Measurements from ENCODE around the gene COLEC11. TPM values are rescaled to one million over a fixed set of nuclear protein-coding genes. Genes with fewer than 3 reads are reported as not detected.
A peak's percentile ranks its signal among the peaks of the same experiment; 100 is the strongest.
"Not testable (repeated sequence)": the region's sequence is repeated elsewhere in the genome, so short reads cannot be mapped to it uniquely, and the experiment has no call there.

COLEC11 gene
- total RNA-seq, result under 1 TPM; 0.23 to 0.32 TPM

- Mint-ChIP-seq H3K27ac (no peak within 1 kb of the TSS), H3K4me3 (no peak within 1 kb of the TSS), H3K9me3 (ENCODE audit: low read depth) (no peaks in the 10 kb centered on the region), H3K4me1 (peaks cover 17% of the 10 kb centered on the region), H3K27me3 (peaks cover 3% of the 10 kb centered on the region), H3K36me3 (peaks cover 2% of the 10 kb centered on the region)
- ATAC-seq, result no peak
- no peak for DNase-seq
- CTCF ChIA-PET, result no interaction called here
Measured at GRCh38 chr2:3594493-3595281, at the start of gene COLEC11. TSS of gene COLEC11 (plus strand) at chr2:3595112. CDS start at chr2:3604341, 9,229 bp downstream.

DNA sequence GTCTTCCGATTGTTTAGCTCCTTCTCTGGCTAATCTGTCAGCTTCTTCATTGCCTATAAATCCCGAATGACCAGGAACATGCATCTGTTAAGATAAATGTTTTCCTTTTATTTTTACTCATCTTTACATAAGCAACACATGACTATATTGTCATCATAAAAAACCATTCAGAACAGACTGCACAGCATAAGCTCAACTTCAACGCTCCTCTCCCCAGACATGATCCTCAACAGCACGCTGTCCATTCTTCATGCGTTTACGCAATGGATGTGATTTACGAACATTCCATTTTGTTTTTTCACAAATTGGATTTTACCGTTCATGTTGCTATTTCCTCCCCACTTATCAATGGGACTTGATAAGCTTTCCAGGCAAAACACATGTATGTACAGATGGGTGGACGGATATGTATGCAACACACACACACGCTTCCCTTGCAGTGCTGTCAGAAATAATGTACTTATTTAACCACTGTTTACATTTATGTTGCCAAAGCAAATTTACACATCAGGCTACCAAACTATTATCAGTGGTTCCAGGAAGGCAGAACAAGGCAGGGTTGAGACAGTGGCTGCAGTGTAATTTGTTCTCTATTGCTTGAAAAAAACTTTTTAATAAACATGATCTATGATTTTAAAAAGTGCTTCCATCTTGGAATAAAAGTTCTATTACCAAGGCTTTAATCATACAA lies 49.0 kb upstream of the COLEC11 start:
- CTCF ChIA-PET, result no interaction called here
- no peaks in the 10 kb centered on the region for H3K27me3 Mint-ChIP-seq
- ATAC-seq, result no peak
- H3K9me3 Mint-ChIP-seq (ENCODE audit: low read depth), result no peaks in the 10 kb centered on the region
- H3K27ac Mint-ChIP-seq, result no peak overlapping the region
- peaks cover 68% of the 10 kb centered on the region for H3K36me3 Mint-ChIP-seq
- H3K4me1 Mint-ChIP-seq, result no peaks in the 10 kb centered on the region
- no peak for DNase-seq
- no peak overlapping the region for H3K4me3 Mint-ChIP-seq

- CTCF ChIA-PET, result interaction anchor here (0.6 kb wide), 1 partner anchor 11 kb away, joined by 3 read pairs; no protein-coding TSS in a partner anchor
- Mint-ChIP-seq H3K36me3 (peaks cover 67% of the 10 kb centered on the region), H3K4me1 (no peaks in the 10 kb centered on the region), H3K27ac (peak overlapping the region; percentile 8), H3K27me3 (no peaks in the 10 kb centered on the region), H3K4me3 (no peak overlapping the region), H3K9me3 (ENCODE audit: low read depth) (no peaks in the 10 kb centered on the region)
- no peak for ATAC-seq
- DNase-seq, result no peak
Measured at GRCh38 chr2:3547915-3548314, 47.0 kb upstream of the COLEC11 start.

GRCh38 chr2:3553946-3554345 lies 41.0 kb upstream of the COLEC11 start:
- CTCF ChIA-PET, result no interaction called here
- H3K27ac Mint-ChIP-seq, result no peak overlapping the region

GRCh38 chr2:3557639-3558204 lies 37.2 kb upstream of the COLEC11 start:
- Mint-ChIP-seq H3K27ac (peak overlapping the region; percentile 96), H3K9me3 (ENCODE audit: low read depth) (no peaks in the 10 kb centered on the region), H3K4me3 (peak overlapping the region; percentile 91), H3K27me3 (no peaks in the 10 kb centered on the region), H3K4me1 (peaks cover 49% of the 10 kb centered on the region), H3K36me3 (peaks cover 35% of the 10 kb centered on the region)
- ATAC-seq (peak; percentile 40), DNase-seq (no peak)
- CTCF ChIA-PET, result interaction anchor here (0.7 to 3.1 kb wide), 8 partner anchors 16 to 485 kb away, joined by 3 to 13 read pairs (median 6); partner anchors contain the start of genes ADI1, EIPR1 and RPS7

More at GRCh38 chr2:3553946-3554345, 41.0 kb upstream of the COLEC11 start:
- H3K4me3 Mint-ChIP-seq, result no peak overlapping the region
- ATAC-seq (no peak), DNase-seq (no peak)
- H3K27me3 Mint-ChIP-seq, result no peaks in the 10 kb centered on the region
- peaks cover 34% of the 10 kb centered on the region for H3K4me1 Mint-ChIP-seq
- H3K9me3 Mint-ChIP-seq (ENCODE audit: low read depth), result no peaks in the 10 kb centered on the region
- H3K36me3 Mint-ChIP-seq, result peaks cover 56% of the 10 kb centered on the region

- peaks cover 34% of the 10 kb centered on the region for H3K36me3 Mint-ChIP-seq
- no peaks in the 10 kb centered on the region for H3K27me3 Mint-ChIP-seq
- peaks cover 56% of the 10 kb centered on the region for H3K4me1 Mint-ChIP-seq
- no peaks in the 10 kb centered on the region for H3K9me3 Mint-ChIP-seq (ENCODE audit: low read depth)
- peak within 1 kb of the TSS; percentile 91 for H3K4me3 Mint-ChIP-seq
- CTCF ChIA-PET, result interaction anchor here (0.7 to 3.1 kb wide), 7 partner anchors 15 to 485 kb away, joined by 3 to 13 read pairs (median 6); partner anchors contain the start of genes ADI1, EIPR1 and RPS7
- ATAC-seq (peak; percentile 99), DNase-seq (peak; percentile 98)
- H3K27ac Mint-ChIP-seq, result peak within 1 kb of the TSS; percentile 96
Measured at GRCh38 chr2:3558205-3559014, 36.5 kb upstream of the COLEC11 start, which contains the start of gene RNASEH1. TSS of gene RNASEH1 (minus strand) at chr2:3558333. CDS start at chr2:3558260, 73 bp downstream.

DNA sequence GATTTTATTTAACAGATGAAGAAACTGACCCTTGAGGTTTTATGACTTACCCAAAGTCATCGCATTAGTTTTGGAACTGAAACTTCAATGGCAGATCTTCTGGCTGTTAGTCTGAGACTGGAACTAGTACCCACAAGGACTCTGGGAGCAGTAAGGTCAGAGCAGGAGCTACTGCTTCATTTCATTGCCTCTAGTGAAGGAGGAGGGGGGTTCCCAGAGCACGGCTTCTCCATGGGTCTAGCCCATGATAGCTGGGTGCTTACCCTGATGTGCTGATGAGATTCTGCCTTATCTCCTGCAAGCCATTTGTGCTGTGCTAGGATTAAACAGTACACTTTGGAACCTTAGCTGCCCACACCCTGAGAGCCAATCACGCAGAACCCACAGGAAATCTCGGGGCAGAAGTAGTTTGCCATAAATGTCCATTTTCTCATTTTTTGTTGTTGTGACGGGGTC lies 31.4 kb upstream of the COLEC11 start:
- H3K9me3 Mint-ChIP-seq (ENCODE audit: low read depth), result no peaks in the 10 kb centered on the region
- CTCF ChIA-PET, result interaction anchor here (1.0 kb wide), 1 partner anchor 11 kb away, joined by 4 read pairs; no protein-coding TSS in a partner anchor

DNA sequence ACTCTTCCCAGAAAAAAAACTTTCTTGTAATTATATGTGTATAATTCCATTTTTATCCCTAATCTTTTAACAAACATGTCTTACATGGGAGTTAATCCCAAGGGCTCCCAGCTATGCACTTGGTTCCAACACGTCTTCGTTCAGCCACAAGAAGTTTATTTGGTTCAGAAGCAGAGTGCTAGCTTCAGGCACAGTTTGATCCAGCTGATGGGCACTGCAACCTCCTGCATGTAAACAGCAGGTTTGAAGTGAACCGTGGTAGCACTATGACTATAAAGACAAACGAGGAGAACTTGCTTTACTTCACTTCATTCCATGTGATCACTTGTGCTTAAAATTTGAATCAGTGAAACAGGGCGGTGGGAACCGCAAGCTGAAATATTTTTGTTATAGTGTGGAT lies 29.8 kb upstream of the COLEC11 start:
- DNase-seq (no peak), ATAC-seq (no peak)
- H3K27me3 Mint-ChIP-seq, result no peaks in the 10 kb centered on the region
- no peak overlapping the region for H3K4me3 Mint-ChIP-seq
- peaks cover 19% of the 10 kb centered on the region for H3K4me1 Mint-ChIP-seq
- peaks cover 4% of the 10 kb centered on the region for H3K36me3 Mint-ChIP-seq
- H3K9me3 Mint-ChIP-seq (ENCODE audit: low read depth), result no peaks in the 10 kb centered on the region
- CTCF ChIA-PET, result no interaction called here
- no peak overlapping the region for H3K27ac Mint-ChIP-seq

More for the DNA sequence above, 31.4 kb upstream of the COLEC11 start:
- H3K4me1 Mint-ChIP-seq, result peaks cover 29% of the 10 kb centered on the region
- H3K27me3 Mint-ChIP-seq, result no peaks in the 10 kb centered on the region
- H3K27ac Mint-ChIP-seq, result no peak overlapping the region
- H3K4me3 Mint-ChIP-seq, result no peak overlapping the region
- DNase-seq, result no peak
- ATAC-seq, result no peak
- peaks cover 7% of the 10 kb centered on the region for H3K36me3 Mint-ChIP-seq

DNA sequence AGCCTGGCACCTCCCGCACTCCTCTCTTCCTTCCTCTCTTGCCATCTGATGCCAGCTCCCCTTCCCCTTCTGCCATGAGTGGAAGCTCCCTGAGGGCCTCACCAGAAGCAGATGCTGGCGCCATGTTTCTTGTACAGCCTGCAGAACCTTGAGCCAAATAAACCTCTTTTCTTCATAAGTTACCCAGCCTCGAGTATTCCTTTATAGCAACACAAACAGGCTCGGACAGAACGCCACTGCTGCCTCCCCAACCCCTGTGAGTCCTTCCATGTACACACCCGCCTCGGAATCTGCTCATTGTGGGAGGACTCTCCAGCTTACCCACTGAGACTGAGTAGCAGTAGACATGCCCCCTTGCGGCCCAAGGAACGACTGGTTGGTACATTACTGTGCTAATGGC lies 28.1 kb upstream of the COLEC11 start:
- Mint-ChIP-seq H3K27ac (no peak overlapping the region), H3K4me1 (peaks cover 17% of the 10 kb centered on the region), H3K36me3 (peaks cover 3% of the 10 kb centered on the region), H3K4me3 (no peak overlapping the region), H3K27me3 (no peaks in the 10 kb centered on the region), H3K9me3 (ENCODE audit: low read depth) (no peaks in the 10 kb centered on the region)
- DNase-seq (no peak), ATAC-seq (no peak)
- CTCF ChIA-PET, result no interaction called here

DNA sequence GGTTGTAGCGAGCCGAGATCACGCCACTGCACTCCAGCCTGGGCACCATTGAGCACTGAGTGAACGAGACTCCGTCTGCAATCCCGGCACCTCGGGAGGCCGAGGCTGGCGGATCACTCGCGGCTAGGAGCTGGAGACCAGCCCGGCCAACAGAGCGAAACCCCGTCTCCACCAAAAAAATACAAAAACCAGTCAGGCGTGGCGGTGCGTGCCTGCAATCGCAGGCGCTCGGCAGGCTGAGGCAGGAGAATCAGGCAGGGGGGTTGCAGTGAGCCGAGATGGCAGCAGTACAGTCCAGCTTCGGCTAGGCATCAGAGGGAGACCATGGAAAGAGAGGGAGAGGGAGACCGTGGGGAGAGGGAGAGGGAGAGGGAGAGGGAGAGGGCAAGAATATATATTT lies 25.3 kb upstream of the COLEC11 start:
- DNase-seq; CTCF ChIA-PET; H3K4me1 Mint-ChIP-seq; ATAC-seq; H3K9me3 Mint-ChIP-seq (ENCODE audit: low read depth); H3K27me3 Mint-ChIP-seq; H3K27ac Mint-ChIP-seq; H3K4me3 Mint-ChIP-seq; H3K36me3 Mint-ChIP-seq: not testable (repeated sequence)

DNA sequence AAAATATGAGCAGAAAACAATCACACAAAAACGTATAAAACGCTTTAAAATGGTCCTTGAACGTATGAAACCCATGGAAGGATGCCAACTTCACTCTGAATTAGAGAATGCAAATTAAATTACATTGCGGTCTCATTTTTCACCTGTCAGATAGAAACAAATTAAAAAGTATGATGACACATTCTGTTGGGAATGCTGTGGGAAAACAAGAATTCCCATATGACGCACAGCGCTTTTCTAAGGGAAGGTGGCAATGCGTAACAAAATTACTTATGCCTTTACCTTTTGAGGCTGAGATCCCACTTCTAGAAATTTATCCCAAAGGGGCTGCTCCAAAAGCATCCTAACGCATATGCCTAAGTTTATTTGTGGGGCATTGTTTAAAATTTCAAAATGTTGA lies 23.6 kb upstream of the COLEC11 start:
- no peak overlapping the region for H3K4me3 Mint-ChIP-seq

DNA sequence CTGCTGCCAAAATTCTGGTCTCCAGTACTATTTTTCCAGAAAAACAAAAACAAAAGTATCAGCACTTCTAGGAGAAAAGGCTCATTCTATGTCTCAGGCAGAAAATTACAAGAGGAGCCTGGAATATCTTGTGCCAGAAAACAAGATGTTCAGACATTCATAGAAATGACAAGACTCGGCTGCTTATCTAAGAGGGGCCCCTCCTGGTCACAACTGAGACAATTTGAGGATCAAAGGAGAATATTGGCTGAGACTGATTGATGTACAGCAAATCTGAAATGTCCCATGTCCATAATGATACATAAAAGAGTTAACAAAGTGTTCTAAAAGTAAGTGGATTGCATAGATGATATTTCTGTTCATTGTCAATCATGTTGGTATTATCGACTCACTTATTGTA lies 22.3 kb upstream of the COLEC11 start:
- CTCF ChIA-PET, result interaction anchor here (2.6 kb wide), 1 partner anchor 14 kb away, joined by 13 read pairs; the partner anchor contains the start of gene RNASEH1
- H3K4me1 Mint-ChIP-seq, result peaks cover 22% of the 10 kb centered on the region
- no peaks in the 10 kb centered on the region for H3K27me3 Mint-ChIP-seq
- DNase-seq, result no peak
- no peak overlapping the region for H3K27ac Mint-ChIP-seq
- H3K36me3 Mint-ChIP-seq, result peaks cover 17% of the 10 kb centered on the region
- ATAC-seq, result no peak
- no peak overlapping the region for H3K4me3 Mint-ChIP-seq
- no peaks in the 10 kb centered on the region for H3K9me3 Mint-ChIP-seq (ENCODE audit: low read depth)

More for the DNA sequence above, 23.6 kb upstream of the COLEC11 start:
- Mint-ChIP-seq H3K4me1 (peaks cover 12% of the 10 kb centered on the region), H3K36me3 (peaks cover 7% of the 10 kb centered on the region), H3K27me3 (no peaks in the 10 kb centered on the region), H3K9me3 (ENCODE audit: low read depth) (no peaks in the 10 kb centered on the region), H3K27ac (no peak overlapping the region)
- CTCF ChIA-PET, result interaction anchor here (0.7 kb wide), 1 partner anchor 139 kb away, joined by 3 read pairs; no protein-coding TSS in a partner anchor
- no peak for DNase-seq
- ATAC-seq, result no peak

All from activated CD8-positive, alpha-beta memory T cell treated with anti-CD3 and anti-CD28 coated beads, Interleukin-2, amount 10 ng/mL, durations not matched to agents 7 days and 5 days (primary cell).